Glomerular visceral epithelial cell (primary cell): ENCODE measurements around the gene TMEM178B.
"Not testable (repeated sequence)": the region's sequence is repeated elsewhere in the genome, so short reads cannot be mapped to it uniquely, and the experiment has no call there.

Experiments used
- DNase-seq: peaks from one replicate; pipeline ENCODE4 v3.0.0-alpha.2; 2016; ENCODE audit errors: extremely low spot score

TMEM178B gene

DNA sequence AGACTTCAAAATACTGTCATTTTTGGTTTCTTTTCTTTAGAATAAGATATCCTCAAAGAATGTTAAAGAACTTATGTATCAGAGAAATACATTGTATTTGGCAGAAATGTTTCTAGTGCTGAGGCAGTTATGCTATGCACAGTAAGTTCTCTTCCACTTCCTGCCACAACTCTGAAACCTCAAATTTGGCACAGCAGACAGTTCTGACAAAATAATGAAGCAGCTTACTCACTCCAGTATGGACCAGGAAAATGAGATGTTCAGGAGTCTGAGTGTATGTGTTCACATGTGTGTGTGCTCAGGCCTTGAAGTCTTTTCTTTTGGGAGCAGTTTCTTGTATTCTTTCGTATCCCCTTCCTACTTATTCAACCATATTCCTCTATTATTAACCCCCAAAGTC lies 280.4 kb downstream of the TMEM178B start:
- peak; percentile 47 for DNase-seq

- DNase-seq = peak; percentile 29
Measured at GRCh38 chr7:141355032-141355431, 281.2 kb downstream of the TMEM178B start.

GRCh38 chr7:141356161-141356560 lies 282.3 kb downstream of the TMEM178B start:
- no peak for DNase-seq

DNA sequence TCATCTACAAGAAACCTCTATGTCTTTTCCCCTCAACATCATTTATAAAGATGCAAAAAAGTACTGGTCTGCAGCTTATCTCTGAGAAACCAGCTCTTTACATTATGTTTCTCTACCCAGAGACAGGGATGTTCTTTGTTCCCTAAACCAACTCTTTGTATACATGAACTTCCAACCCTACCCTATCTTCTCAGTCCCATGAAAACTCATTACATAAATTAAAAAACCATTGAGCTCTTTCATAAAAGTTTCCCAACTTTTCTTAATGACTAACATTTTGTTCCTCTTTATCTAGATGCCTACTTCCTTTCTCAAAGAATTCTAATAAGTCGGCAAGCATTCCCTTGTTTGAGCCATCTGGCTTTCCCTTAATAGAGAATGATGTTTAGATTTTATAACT lies 284.5 kb downstream of the TMEM178B start:
- no peak for DNase-seq

GRCh38 chr7:141359262-141359661 lies 285.4 kb downstream of the TMEM178B start:
- no peak for DNase-seq

GRCh38 chr7:141359740-141360415 lies 286.0 kb downstream of the TMEM178B start:
- DNase-seq = peak; percentile 21

GRCh38 chr7:141360416-141360760 lies 286.5 kb downstream of the TMEM178B start:
- no peak for DNase-seq

- no peak for DNase-seq
Measured at GRCh38 chr7:141360803-141361202, 286.9 kb downstream of the TMEM178B start.

DNA sequence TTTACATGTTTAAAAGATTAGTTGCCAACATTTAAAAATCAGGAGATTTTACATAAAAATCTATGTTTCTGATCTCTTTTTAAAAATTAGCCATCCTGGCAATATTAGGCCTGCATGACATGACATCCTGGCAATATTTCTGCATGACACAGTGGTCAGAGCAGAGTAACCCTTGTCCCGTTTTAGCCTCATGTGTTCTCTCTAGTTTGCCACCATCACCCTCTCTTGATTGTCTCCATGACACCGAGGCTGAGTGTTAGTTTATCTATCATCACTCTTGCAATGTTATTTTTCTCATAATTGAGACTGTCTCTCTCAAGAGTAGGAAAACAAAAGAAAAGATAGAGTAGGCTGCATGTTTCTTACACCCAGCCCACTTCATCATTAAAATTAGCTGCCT lies 287.6 kb downstream of the TMEM178B start:
- DNase-seq = no peak

- no peak for DNase-seq
Measured at GRCh38 chr7:141361960-141362359, 288.1 kb downstream of the TMEM178B start.

DNA sequence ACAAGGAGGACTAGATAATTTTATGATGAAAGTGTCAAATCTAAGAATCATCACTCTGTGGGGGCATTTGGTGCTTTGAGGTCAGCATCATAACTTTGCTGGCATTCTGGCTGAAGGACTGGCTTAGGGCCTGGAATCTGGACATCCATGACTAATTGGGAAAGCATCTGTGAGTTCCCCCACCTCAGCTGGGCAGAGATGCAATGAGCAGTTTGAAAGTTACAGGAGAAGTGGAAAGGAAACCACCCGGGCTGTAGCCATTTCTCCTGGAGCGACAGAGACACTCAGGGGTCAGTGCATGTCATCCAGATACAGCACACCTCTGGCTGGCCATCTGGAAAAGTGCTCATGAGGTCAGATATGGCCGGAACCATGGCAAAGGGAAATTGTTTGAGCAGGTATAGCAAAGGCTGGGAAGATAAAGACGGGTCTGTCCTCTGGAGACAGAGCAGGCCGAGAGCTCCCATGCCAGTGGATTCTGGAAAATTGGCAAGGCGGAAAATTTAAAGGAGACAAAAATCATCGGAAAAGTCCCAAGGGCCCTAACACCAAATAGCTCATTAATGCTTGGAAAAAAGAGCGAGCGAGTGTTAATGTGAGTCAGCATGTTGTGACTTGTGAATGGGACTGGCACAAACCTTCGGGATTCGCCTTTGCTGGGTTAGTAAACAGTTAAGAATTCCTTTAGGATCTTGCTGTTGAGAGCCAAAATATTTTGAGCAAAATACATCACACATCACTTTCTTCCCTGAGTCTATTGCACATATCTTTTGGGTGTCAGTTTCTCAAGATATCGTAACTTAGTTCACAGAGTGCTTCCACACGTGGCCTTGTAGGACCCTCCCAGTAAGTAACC lies 288.9 kb downstream of the TMEM178B start:
- DNase-seq = peak; percentile 93

DNA sequence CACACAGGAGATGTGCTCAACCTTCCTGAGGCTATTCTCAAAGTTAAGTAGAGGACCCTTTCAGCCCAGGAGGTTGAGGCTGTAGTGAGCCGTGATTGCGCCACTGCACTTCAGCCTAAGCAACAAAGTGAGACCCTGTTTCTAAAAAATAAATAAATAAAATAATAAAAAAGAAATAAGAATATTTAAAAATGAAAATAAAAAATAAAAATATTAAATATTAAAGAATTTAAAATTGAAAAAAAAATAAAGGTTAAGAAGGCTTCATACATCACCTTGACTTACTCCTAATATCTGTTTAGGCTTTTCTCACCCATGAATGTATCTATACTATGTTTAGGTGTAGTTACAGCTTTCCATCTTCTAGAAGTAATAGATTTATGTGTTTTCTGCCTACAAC lies 289.9 kb downstream of the TMEM178B start:
- DNase-seq = no peak

DNA sequence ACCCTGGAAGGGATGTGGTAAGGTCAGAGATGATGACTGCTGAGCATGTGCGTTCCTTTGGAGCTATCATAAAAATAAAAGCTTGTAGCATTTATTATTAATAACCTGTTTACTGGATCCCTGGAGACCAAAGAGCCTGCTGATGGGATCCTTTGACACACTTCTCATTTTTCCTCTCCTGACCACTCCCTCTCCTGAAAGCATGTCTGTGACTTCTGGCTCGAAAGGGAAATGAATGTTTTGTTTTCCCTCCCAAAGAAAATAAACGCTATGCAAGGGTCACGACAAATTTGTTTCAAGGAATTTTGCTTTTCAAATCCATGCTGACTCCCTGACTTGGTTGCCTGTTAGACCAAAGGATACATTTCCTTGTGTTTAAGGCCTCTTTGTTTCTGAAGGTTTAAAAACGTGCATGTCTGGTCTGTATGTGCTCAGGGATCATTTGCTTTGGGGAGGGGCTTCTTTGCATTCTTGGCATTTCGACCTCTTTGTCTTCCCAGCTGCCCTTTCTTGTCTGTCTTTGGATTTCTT lies 292.3 kb downstream of the TMEM178B start:
- no peak for DNase-seq

DNA sequence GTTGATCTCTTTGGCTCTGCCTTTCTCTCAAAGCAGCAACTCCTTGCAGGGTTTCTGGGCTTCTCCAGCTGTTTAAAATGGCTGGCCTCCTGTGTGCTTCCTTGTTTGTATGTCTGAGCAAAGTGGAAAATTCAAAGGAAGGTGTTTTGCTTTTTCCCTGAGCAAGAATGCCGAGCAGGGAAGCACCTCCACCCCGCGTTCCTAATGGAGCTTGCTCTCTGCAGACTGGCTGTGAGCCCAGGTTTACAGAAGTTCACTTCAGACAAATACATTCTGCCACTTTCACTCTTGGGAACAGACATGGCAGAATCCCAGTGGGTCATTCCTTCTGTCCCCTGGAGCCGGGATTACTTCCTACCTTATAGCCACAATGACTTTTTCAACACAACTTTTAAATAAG lies 295.6 kb downstream of the TMEM178B start:
- DNase-seq = no peak

- no peak for DNase-seq
Measured at GRCh38 chr7:141370178-141370577, 296.3 kb downstream of the TMEM178B start.

DNA sequence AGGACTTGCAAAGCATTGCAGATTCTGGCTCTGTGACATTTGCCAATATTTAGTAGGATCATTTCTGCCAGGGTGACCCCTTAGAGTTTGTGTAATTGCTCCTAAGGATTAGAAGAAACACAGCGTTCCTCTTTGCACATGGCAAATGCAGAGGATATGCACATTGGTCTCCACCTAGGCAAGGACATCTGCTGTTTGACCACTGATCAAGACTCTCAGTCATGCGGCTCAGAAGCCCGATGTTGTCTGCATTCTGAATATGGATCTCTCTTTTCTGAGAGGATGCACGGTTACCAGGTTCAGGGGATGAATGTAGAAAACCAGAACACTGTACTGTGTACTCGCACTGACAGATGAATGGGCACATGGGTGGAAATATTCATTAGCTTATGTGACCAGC lies 296.8 kb downstream of the TMEM178B start:
- DNase-seq = no peak

GRCh38 chr7:141374425-141374824 lies 300.6 kb downstream of the TMEM178B start:
- DNase-seq = no peak

DNA sequence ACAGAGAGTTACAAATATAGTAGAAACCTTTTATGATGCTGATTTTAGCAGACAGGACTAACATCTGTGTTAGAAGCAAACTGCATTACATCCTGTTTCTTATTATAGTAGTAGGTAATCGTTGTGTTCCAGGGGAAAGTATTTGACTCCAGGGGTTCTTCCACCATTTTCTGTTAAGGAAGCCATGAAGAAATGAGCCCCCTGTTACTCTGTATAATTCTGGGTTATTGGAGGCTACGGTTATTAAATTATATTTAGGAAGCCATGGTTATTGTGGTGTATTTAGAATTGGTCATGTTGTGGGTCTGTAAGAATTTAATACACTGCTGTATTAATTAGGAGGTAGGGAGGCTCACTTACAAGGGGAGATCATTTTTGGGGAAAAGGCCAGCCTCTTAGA lies 301.6 kb downstream of the TMEM178B start:
- DNase-seq = no peak

- no peak for DNase-seq
Measured at GRCh38 chr7:141377906-141378305, 304.0 kb downstream of the TMEM178B start.

GRCh38 chr7:141378405-141378804 lies 304.5 kb downstream of the TMEM178B start:
- DNase-seq = no peak

DNA sequence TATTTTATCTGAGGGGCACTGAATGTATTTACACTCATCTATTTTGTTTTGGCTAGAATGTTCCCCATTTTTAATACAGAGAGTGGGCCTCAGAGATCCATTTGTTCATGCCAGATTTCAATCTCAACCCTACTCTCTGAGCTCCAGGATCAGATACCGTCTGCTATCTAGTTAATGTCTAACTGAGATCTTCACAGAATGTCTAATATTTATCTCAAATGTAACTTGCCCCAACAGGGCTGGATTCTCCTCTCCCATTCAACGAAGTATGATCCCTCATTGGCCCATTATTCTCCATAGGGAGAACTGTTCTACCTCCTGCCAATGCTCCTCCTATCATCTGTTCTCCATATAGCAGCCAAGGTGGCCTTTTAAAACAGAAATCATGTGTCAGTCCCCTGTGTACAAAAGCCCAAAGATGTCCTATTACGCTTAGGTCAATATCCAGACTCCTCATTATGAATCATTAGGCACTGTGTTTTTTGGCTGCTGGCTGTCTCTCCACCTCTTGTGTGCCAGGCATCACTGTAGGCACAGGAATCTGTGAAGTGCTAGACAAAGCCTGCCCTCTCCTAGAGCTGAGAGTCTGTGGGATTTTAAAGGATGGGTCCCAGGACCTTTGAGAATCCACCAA lies 308.0 kb downstream of the TMEM178B start:
- peak; percentile 26 for DNase-seq

- DNase-seq = not testable (repeated sequence)
Measured at GRCh38 chr7:141383356-141383755, 309.5 kb downstream of the TMEM178B start.

GRCh38 chr7:141386881-141387280 lies 313.0 kb downstream of the TMEM178B start:
- no peak for DNase-seq
